Measurements from ENCODE around the gene CACTIN.

- no peak for TF ChIP-seq POLR2A (IDR thresholded peaks at IDR 0.05)
- TF ChIP-seq, protein P1, sequence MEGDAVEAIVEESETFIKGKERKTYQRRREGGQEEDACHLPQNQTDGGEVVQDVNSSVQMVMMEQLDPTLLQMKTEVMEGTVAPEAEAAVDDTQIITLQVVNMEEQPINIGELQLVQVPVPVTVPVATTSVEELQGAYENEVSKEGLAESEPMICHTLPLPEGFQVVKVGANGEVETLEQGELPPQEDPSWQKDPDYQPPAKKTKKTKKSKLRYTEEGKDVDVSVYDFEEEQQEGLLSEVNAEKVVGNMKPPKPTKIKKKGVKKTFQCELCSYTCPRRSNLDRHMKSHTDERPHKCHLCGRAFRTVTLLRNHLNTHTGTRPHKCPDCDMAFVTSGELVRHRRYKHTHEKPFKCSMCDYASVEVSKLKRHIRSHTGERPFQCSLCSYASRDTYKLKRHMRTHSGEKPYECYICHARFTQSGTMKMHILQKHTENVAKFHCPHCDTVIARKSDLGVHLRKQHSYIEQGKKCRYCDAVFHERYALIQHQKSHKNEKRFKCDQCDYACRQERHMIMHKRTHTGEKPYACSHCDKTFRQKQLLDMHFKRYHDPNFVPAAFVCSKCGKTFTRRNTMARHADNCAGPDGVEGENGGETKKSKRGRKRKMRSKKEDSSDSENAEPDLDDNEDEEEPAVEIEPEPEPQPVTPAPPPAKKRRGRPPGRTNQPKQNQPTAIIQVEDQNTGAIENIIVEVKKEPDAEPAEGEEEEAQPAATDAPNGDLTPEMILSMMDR (IDR thresholded peaks at IDR 0.05), result no peak
- TF ChIP-seq EP300 (IDR thresholded peaks at IDR 0.05), result no peak
These were observed 30.8 kb upstream of the CACTIN start for GRCh38 chr19:3657395-3657769.
